Sigmoid colon (tissue), 7 donors: ENCODE results near the gene KDM5A. TPM values are rescaled to one million over a fixed set of nuclear protein-coding genes. Genes with fewer than 3 reads are reported as not detected.
"Not testable (repeated sequence)": the region's sequence is repeated elsewhere in the genome, so short reads cannot be mapped to it uniquely, and the experiment has no call there.

Experiments used
- DNase-seq: peaks from one replicate; pipeline ENCODE4 v3.0.0-alpha.2; 2019
- H3K27ac ChIP-seq, 4 donors: fragments of 200-600 bp; sonication (generic); one replicate each; pipeline ENCODE4 v1.5.1; 2016 to 2019; ENCODE audit warnings: mild to moderate bottlenecking in 1 of 4
- H3K27me3 ChIP-seq, 3 donors: fragments of 200-600 bp; sonication (generic); one replicate each; pipeline ENCODE4 v1.5.1; 2019; ENCODE audit warnings: mild to moderate bottlenecking in 1 of 3
- H3K36me3 ChIP-seq, 4 donors: fragments of 200-600 bp; sonication (generic); one replicate each; pipeline ENCODE4 v1.5.1; 2016 to 2019
- H3K4me1 ChIP-seq, 4 donors: fragments of 200-600 bp; sonication (generic); one replicate each; pipeline ENCODE4 v1.5.1; 2017 to 2019
- H3K4me3 ChIP-seq, 4 donors: fragments of 200-600 bp; sonication (generic); one replicate each; pipeline ENCODE4 v1.5.1; 2017 to 2019; ENCODE audit warnings: mild to moderate bottlenecking in 2 of 4, moderate library complexity in 1 of 4
- H3K9me3 ChIP-seq, 4 donors: fragments of 200-600 bp in 3 of 4; sonication (generic) in 3 of 4; one replicate each; pipeline versions ENCODE4 v1.5.1 to v1.6.1; 2013 to 2019
- EP300 ChIP-seq, 4 donors: sonication (generic); formaldehyde crosslinking; IDR thresholded peaks; one replicate each; pipeline ENCODE4 v1.6.1; 2017; ENCODE audit warnings: antibody characterized with exemption in 4 of 4
- POLR2A ChIP-seq, 2 donors: fragments of 450-650 bp; IDR thresholded peaks; one replicate each; pipeline ENCODE4 v1.6.1; 2016; ENCODE audit warnings: antibody characterized with exemption in 2 of 2, mild to moderate bottlenecking in 2 of 2, moderate library complexity in 2 of 2
- POLR2AphosphoS5 ChIP-seq, 4 donors: sonication (generic); formaldehyde crosslinking; IDR thresholded peaks; one replicate each; pipeline ENCODE4 v1.6.1; 2017; ENCODE audit warnings: antibody characterized with exemption in 4 of 4
- WGBS, 2 donors: extraction: QIAGEN DNeasy Blood & Tissue Kit; methylation state at CpG; one replicate each; pipeline ENCODE4 v1.1.7; 2013; 5-methylcytosine and 5-hydroxymethylcytosine counted together
- intact Hi-C: fragments of 100-400 bp; cut with DNase I; formaldehyde crosslinking; loops from one replicate; pipeline ENCODE4 v1.15.1; 2023
- polyA plus RNA-seq, 3 donors: library from polyadenylated mRNA; stranded (reverse); fragments of 200-250 nt; gene quantifications; one replicate each; pipeline ENCODE4 v1.2.3, GENCODE V29; 2013
- total RNA-seq, 4 donors: library from RNA; depleted of rRNA; stranded (reverse); fragments of >200 nt; gene quantifications; one replicate each; pipeline ENCODE4 v1.1.0, GENCODE V29; 2016
- TF ChIP-seq, protein P1 (sequence below), 4 experiments: fragments of 450-650 bp in 3 of 4; fragments of 200-600 bp in 1 of 4; IDR thresholded peaks; one replicate each; pipeline ENCODE4 v1.5.1; 2016 to 2019; ENCODE audit warnings: antibody characterized with exemption in 4 of 4, mild to moderate bottlenecking in 3 of 4, moderate library complexity in 2 of 4
- donor health status: healthy with polysubstance abuse.
- donor health status: Bipolar disorder and iron deficiency.
- donor health status: healthy.

KDM5A gene
- total and polyA plus RNA-seq, 7 donors = 5.4 to 65.6 (median 34.2) TPM

DNA sequence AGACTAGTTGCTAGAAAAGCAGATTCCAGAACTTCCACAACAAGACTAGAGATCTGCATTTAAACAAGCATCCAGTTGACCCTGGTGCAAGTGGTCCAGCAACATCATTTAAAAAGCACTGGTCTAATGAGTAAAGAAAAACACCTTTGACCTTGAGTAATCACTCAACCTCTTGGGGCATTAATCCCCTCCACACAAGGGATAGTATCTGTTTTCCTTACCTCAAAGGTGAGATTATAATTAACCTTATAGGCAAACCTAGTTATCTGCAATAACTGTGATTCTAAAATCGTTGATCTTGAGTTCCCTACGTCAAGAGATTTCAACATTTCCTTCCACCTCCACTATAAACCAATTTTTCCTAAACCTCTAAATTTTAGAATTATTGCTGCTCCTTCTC is 1.1 kb downstream of the KDM5A start:
- Histone ChIP-seq H3K4me3 (peak overlapping the region; percentile 83 to 89 (median 86)), H3K27me3 (no peaks in the 10 kb centered on the region), H3K36me3 (peaks cover 4 to 19% (median 13%) of the 10 kb centered on the region in 4 donors), H3K9me3 (no peaks in the 10 kb centered on the region), H3K27ac (peak overlapping the region in 3 of 4 donors; percentile 92 to 94 (median 94)), H3K4me1 (peaks cover 0 to 35% (median 34%) of the 10 kb centered on the region in 4 donors)
- WGBS, 2 donors = 0 to 1% methylated on average over 2 of the region's 2 CpGs
- DNase-seq = no peak
- TF ChIP-seq EP300 (IDR thresholded peaks at IDR 0.05) (no peak), POLR2A (IDR thresholded peaks at IDR 0.05) (no peak), POLR2AphosphoS5 (IDR thresholded peaks at IDR 0.05) (no peak)
- TF ChIP-seq, protein P1, sequence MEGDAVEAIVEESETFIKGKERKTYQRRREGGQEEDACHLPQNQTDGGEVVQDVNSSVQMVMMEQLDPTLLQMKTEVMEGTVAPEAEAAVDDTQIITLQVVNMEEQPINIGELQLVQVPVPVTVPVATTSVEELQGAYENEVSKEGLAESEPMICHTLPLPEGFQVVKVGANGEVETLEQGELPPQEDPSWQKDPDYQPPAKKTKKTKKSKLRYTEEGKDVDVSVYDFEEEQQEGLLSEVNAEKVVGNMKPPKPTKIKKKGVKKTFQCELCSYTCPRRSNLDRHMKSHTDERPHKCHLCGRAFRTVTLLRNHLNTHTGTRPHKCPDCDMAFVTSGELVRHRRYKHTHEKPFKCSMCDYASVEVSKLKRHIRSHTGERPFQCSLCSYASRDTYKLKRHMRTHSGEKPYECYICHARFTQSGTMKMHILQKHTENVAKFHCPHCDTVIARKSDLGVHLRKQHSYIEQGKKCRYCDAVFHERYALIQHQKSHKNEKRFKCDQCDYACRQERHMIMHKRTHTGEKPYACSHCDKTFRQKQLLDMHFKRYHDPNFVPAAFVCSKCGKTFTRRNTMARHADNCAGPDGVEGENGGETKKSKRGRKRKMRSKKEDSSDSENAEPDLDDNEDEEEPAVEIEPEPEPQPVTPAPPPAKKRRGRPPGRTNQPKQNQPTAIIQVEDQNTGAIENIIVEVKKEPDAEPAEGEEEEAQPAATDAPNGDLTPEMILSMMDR (IDR thresholded peaks at IDR 0.05) = no peak
- intact Hi-C loops = loop anchor here (5.0 kb wide), 1 partner anchor 254 kb away; no protein-coding TSS in a partner anchor

DNA sequence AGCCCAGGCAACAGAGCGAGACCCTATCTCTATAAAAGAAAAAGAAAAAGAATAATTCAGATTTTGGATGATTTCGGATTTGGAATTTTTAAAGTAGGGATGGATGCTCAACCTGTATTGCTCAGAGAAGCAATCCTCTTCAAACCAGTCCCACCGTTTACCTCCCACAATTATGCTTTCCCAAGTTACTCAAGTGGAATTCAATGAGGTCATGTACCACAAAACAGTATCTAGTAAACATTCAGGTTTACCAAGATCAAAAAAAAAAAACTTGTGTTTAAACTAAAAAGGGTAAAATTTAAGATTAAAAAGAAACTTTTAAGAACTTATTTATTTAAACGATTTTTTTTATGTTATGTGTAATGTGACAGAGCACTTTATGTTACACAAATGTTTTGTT is 2.5 kb downstream of the KDM5A start:
- intact Hi-C loops = loop anchor here (5.0 kb wide), 1 partner anchor 256 kb away; no protein-coding TSS in a partner anchor
- 55 to 69% methylated on average over 4 of the region's 4 CpGs for WGBS, 2 donors
- H3K9me3 ChIP-seq = no peaks in the 10 kb centered on the region
- H3K36me3 ChIP-seq = peaks cover 4 to 33% (median 22%) of the 10 kb centered on the region in 4 donors
- peaks cover 0 to 35% (median 34%) of the 10 kb centered on the region in 4 donors for H3K4me1 ChIP-seq
- H3K27ac ChIP-seq = no peak overlapping the region
- no peak for TF ChIP-seq POLR2A (IDR thresholded peaks at IDR 0.05)
- TF ChIP-seq, protein P1 (IDR thresholded peaks at IDR 0.05) = no peak
- no peak for TF ChIP-seq POLR2AphosphoS5 (IDR thresholded peaks at IDR 0.05)
- no peak for TF ChIP-seq EP300 (IDR thresholded peaks at IDR 0.05)
- no peak for DNase-seq
- no peaks in the 10 kb centered on the region for H3K27me3 ChIP-seq
- H3K4me3 ChIP-seq = peak overlapping the region in 1 of 4 donors; percentile 83

DNA sequence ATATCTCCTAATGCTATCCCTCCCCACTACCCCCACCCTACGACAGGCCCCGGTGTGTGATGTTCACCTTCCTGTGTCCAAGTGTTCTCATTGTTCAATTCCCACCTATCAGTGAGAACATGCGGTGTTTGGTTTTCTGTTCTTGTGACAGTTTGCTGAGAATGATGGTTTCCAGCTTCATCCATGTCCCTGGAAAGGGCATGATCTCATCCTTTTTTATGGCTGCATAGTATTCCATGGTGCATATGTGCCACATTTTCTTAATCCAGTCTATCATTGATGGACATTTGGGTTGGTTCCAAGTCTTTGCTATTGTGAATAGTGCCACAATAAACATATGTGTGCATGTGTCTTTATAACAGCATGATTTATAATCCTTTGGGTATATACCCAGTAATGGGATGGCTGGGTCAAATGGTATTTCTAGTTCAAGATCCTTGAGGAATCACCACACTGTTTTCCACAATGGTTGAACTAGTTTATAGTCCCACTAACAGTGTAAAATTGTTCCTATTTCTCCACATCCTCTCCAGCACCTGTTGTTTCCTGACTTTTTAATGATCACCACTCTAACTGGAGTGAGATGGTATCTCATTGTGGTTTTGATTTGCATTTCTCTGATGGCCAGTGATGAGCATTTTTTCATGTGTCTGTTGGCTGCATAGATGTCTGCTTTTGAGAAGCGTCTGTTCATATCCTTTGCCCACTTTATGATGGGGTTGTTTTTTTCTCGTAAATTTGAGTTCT is 18.2 kb downstream of the KDM5A start:
- H3K27ac ChIP-seq, intact Hi-C loops, H3K4me3 ChIP-seq, DNase-seq, H3K4me1 ChIP-seq, H3K9me3 ChIP-seq, H3K27me3 ChIP-seq: not testable (repeated sequence)
- WGBS, 2 donors = 95 to 96% methylated on average over 5 of the region's 5 CpGs
- H3K36me3 ChIP-seq = peaks cover 12 to 54% (median 21%) of the 10 kb centered on the region in 4 donors

DNA sequence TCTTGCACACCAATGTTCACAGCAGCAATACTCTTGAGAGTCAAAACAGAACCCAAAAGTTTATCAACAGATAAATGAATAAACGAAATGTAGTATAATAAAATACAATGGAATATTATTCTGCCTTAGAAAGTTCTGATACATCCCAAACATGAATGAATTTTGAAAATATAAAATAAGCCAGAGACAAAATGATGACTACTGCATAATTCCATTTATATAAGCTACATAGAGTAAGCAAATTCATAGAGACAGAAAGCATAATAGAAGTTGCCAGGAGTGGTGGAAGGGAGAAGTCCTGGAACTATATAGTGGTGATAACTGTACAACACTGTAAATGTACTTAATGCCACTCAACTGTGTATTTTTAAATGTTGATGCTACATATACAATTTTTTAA is 21.1 kb downstream of the KDM5A start:
- H3K9me3 ChIP-seq = peaks cover 3 to 8% (median 4%) of the 10 kb centered on the region in 4 donors
- H3K27me3 ChIP-seq = no peaks in the 10 kb centered on the region
- no peak for TF ChIP-seq POLR2A (IDR thresholded peaks at IDR 0.05)
- TF ChIP-seq, protein P1 (IDR thresholded peaks at IDR 0.05) = no peak
- no peak for TF ChIP-seq EP300 (IDR thresholded peaks at IDR 0.05)
- no peak for TF ChIP-seq POLR2AphosphoS5 (IDR thresholded peaks at IDR 0.05)
- no peaks in the 10 kb centered on the region for H3K4me1 ChIP-seq
- no peak for DNase-seq
- WGBS, 2 donors = 92 to 95% methylated on average over 1 of the region's 1 CpG
- H3K36me3 ChIP-seq = peaks cover 22 to 70% (median 35%) of the 10 kb centered on the region in 4 donors
- H3K4me3 ChIP-seq = no peak overlapping the region
- intact Hi-C loops = no loop called here
- H3K27ac ChIP-seq = no peak overlapping the region

DNA sequence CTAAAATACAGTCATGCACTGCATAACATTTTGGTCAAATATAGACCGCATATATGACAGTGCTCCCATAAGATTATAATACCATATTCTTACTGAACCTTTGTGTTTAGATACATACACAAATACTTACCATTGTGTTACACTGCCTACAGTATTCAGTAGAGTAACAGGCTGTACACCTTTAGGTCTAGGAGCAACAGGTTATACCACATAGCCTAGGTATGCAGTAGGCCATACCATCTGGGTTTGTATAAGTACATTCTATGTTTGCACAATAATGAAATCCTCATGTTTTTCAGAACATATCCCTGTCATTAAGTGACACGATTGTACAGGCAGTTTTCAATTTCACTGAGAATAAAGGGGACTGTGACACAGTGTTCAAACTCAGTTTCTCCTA is 22.3 kb downstream of the KDM5A start:
- no peaks in the 10 kb centered on the region for H3K4me1 ChIP-seq
- H3K27ac ChIP-seq = no peak overlapping the region
- H3K36me3 ChIP-seq = peaks cover 22 to 81% (median 40%) of the 10 kb centered on the region in 4 donors
- no peak for DNase-seq
- TF ChIP-seq, protein P1 (IDR thresholded peaks at IDR 0.05) = no peak
- TF ChIP-seq EP300 (IDR thresholded peaks at IDR 0.05) (no peak), POLR2A (IDR thresholded peaks at IDR 0.05) (no peak), POLR2AphosphoS5 (IDR thresholded peaks at IDR 0.05) (no peak)
- intact Hi-C loops = no loop called here
- no peaks in the 10 kb centered on the region for H3K27me3 ChIP-seq
- H3K9me3 ChIP-seq = peaks cover 3 to 8% (median 4%) of the 10 kb centered on the region in 4 donors
- no peak overlapping the region for H3K4me3 ChIP-seq
- 98% methylated on average over 2 of the region's 2 CpGs for WGBS, 2 donors
